Activated B cell treated with CpG ODN at 0.5 μM for 24 hours (primary cell): Measurements from ENCODE around the gene NBEAL2. TPM values are rescaled to one million over a fixed set of nuclear protein-coding genes. Genes with fewer than 3 reads are reported as not detected.

Experiments
- ATAC-seq: fragments of 200-7000 bp; cut with Tn5 transposase; one replicate; pipeline ENCODE4 v1.10.0; 2021; ENCODE audit warnings: low read depth, mild to moderate bottlenecking, moderate library complexity
- CTCF ChIA-PET: fragments of 350-600 bp; sonication (Branson Sonifier 250); formaldehyde crosslinking; loops from one replicate; lab custom pipeline; 2021; ENCODE audit warnings: antibody characterized with exemption; lab: Charles Lee
- POLR2A ChIA-PET: fragments of 350-600 bp; sonication (Branson Sonifier 250); formaldehyde crosslinking; loops from one replicate; lab custom pipeline; 2021; ENCODE audit warnings: antibody characterized with exemption; lab: Charles Lee
- DNase-seq: peaks from one replicate; pipeline ENCODE4 v3.0.0; 2022
- H3K27ac Mint-ChIP-seq: one replicate; pipeline ENCODE4 v1.8.0; 2020; ENCODE audit warnings: mixed read lengths
- H3K27me3 Mint-ChIP-seq: one replicate; pipeline ENCODE4 v1.8.0; 2021; ENCODE audit warnings: mixed read lengths
- H3K36me3 Mint-ChIP-seq: one replicate; pipeline ENCODE4 v1.8.0; 2021; ENCODE audit warnings: low read depth, mixed read lengths
- H3K4me1 Mint-ChIP-seq: one replicate; pipeline ENCODE4 v1.8.0; 2021; ENCODE audit warnings: mixed read lengths
- H3K4me3 Mint-ChIP-seq: one replicate; pipeline ENCODE4 v1.8.0; 2020; ENCODE audit warnings: mild to moderate bottlenecking, mixed read lengths
- H3K9me3 Mint-ChIP-seq: one replicate; pipeline ENCODE4 v1.8.0; 2020; ENCODE audit warnings: mixed read lengths
- CTCF ChIP-seq: fragments of 200-600 bp; IDR thresholded peaks from one replicate; pipeline ENCODE4 v1.8.0; 2022; ENCODE audit warnings: antibody characterized with exemption, mild to moderate bottlenecking
- intact Hi-C: fragments of 100-400 bp; cut with micrococcal nuclease; formaldehyde crosslinking; loops from one replicate; pipeline ENCODE4 v1.15.1; 2024
- total RNA-seq: library from RNA; stranded (reverse); gene quantifications from 2 replicates; pipeline ENCODE4 v1.2.3, GENCODE V29; 2022

Gene NBEAL2
- total RNA-seq, 1 donor from 2014 or later, result 98.6 TPM

- H3K9me3 Mint-ChIP-seq, result no peaks in the 10 kb centered on the region
- H3K36me3 Mint-ChIP-seq, result peaks cover 40% of the 10 kb centered on the region
- TF ChIP-seq CTCF, result no peak
- H3K4me3 Mint-ChIP-seq, result no peak overlapping the region
- ChIA-PET POLR2A (interaction anchor here (0.6 to 1.0 kb wide), 2 partner anchors 12 to 17 kb away, joined by 3 to 4 read pairs; partner anchors contain the start of gene NBEAL2), CTCF (interaction anchor here (0.7 to 1.3 kb wide), 3 partner anchors 22 to 72 kb away, joined by 3 read pairs; no protein-coding TSS in a partner anchor)
- H3K27ac Mint-ChIP-seq, result no peak overlapping the region
- no peak for DNase-seq
- peaks cover 15% of the 10 kb centered on the region for H3K4me1 Mint-ChIP-seq
- intact Hi-C loops, result loop anchor here (5.0 kb wide), 1 partner anchor 149 kb away; no protein-coding TSS in a partner anchor
- no peak for ATAC-seq
- no peaks in the 10 kb centered on the region for H3K27me3 Mint-ChIP-seq
Measured at GRCh38 chr3:46995901-46996562, 16.6 kb downstream of the NBEAL2 start.

GRCh38 chr3:46996689-46997452, 17.4 kb downstream of the NBEAL2 start:
- Mint-ChIP-seq H3K27ac (peak overlapping the region; percentile 59), H3K4me1 (peaks cover 10% of the 10 kb centered on the region), H3K4me3 (no peak overlapping the region), H3K36me3 (peaks cover 47% of the 10 kb centered on the region), H3K27me3 (no peaks in the 10 kb centered on the region), H3K9me3 (no peaks in the 10 kb centered on the region)
- DNase-seq, result no peak
- POLR2A ChIA-PET, result interaction anchor here (0.6 to 1.0 kb wide), 2 partner anchors 13 to 18 kb away, joined by 3 to 4 read pairs; partner anchors contain the start of gene NBEAL2
- intact Hi-C loops, result loop anchor here (5.0 kb wide), 1 partner anchor 150 kb away; no protein-coding TSS in a partner anchor
- CTCF ChIA-PET, result interaction anchor here (0.7 to 2.7 kb wide), 6 partner anchors 22 to 73 kb away, joined by 3 to 13 read pairs (median 4); no protein-coding TSS in a partner anchor
- no peak for ATAC-seq
- no peak for TF ChIP-seq CTCF

GRCh38 chr3:46997453-46998091, 18.1 kb downstream of the NBEAL2 start:
- TF ChIP-seq CTCF, result no peak
- H3K4me3 Mint-ChIP-seq, result no peak overlapping the region
- intact Hi-C loops, result loop anchor here (1.0 to 5.0 kb wide), 7 partner anchors 18 to 292 kb away; partner anchors contain the start of gene NBEAL2
- H3K4me1 Mint-ChIP-seq, result peaks cover 10% of the 10 kb centered on the region
- H3K27ac Mint-ChIP-seq, result no peak overlapping the region
- no peak for DNase-seq
- POLR2A ChIA-PET, result no interaction called here
- H3K9me3 Mint-ChIP-seq, result no peaks in the 10 kb centered on the region
- H3K36me3 Mint-ChIP-seq, result peaks cover 48% of the 10 kb centered on the region
- H3K27me3 Mint-ChIP-seq, result no peaks in the 10 kb centered on the region
- CTCF ChIA-PET, result interaction anchor here (0.6 to 2.9 kb wide), 8 partner anchors 36 to 88 kb away, joined by 3 to 35 read pairs (median 8); no protein-coding TSS in a partner anchor
- no peak for ATAC-seq

- DNase-seq (peak; percentile 72), ATAC-seq (peak; percentile 90)
- Mint-ChIP-seq H3K9me3 (no peaks in the 10 kb centered on the region), H3K27ac (no peak overlapping the region), H3K4me3 (no peak overlapping the region), H3K27me3 (no peaks in the 10 kb centered on the region), H3K36me3 (peaks cover 53% of the 10 kb centered on the region), H3K4me1 (peaks cover 10% of the 10 kb centered on the region)
- intact Hi-C loops, result loop anchor here (1.0 to 5.0 kb wide), 7 partner anchors 19 to 293 kb away; partner anchors contain the start of gene NBEAL2
- peak; percentile 24 for TF ChIP-seq CTCF
- CTCF ChIA-PET, result interaction anchor here (0.6 to 2.9 kb wide), 12 partner anchors 14 to 333 kb away, joined by 3 to 35 read pairs (median 4); no protein-coding TSS in a partner anchor
- POLR2A ChIA-PET, result no interaction called here
Measured at GRCh38 chr3:46998121-46998851, 18.8 kb downstream of the NBEAL2 start.
